ENCODE results near the gene SSX4B.
"Not testable (repeated sequence)": the region's sequence is repeated elsewhere in the genome, so short reads cannot be mapped to it uniquely, and the experiment has no call there.

The SSX4B gene

GRCh38 chrX:48451708-48452107 is 39.9 kb upstream of the SSX4B start:
- Histone ChIP-seq H3K4me3 (replicated peaks; ENCODE audit: low read depth, low read length) (no peak overlapping the region), H3K27me3 (replicated peaks; ENCODE audit: control insufficient read depth, insufficient read depth, low read length) (no peaks in the 10 kb centered on the region), H3K36me3 (ENCODE audit: control insufficient read depth, insufficient read depth, low read length) (no peaks in the 10 kb centered on the region)
- TF ChIP-seq, protein P1, sequence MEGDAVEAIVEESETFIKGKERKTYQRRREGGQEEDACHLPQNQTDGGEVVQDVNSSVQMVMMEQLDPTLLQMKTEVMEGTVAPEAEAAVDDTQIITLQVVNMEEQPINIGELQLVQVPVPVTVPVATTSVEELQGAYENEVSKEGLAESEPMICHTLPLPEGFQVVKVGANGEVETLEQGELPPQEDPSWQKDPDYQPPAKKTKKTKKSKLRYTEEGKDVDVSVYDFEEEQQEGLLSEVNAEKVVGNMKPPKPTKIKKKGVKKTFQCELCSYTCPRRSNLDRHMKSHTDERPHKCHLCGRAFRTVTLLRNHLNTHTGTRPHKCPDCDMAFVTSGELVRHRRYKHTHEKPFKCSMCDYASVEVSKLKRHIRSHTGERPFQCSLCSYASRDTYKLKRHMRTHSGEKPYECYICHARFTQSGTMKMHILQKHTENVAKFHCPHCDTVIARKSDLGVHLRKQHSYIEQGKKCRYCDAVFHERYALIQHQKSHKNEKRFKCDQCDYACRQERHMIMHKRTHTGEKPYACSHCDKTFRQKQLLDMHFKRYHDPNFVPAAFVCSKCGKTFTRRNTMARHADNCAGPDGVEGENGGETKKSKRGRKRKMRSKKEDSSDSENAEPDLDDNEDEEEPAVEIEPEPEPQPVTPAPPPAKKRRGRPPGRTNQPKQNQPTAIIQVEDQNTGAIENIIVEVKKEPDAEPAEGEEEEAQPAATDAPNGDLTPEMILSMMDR (IDR thresholded peaks at IDR 0.05; ENCODE audit: insufficient read depth, low read length, poor library complexity, severe bottlenecking) = no peak
- no peak for DNase-seq (ENCODE audit: extremely low read depth, insufficient read length)

DNA sequence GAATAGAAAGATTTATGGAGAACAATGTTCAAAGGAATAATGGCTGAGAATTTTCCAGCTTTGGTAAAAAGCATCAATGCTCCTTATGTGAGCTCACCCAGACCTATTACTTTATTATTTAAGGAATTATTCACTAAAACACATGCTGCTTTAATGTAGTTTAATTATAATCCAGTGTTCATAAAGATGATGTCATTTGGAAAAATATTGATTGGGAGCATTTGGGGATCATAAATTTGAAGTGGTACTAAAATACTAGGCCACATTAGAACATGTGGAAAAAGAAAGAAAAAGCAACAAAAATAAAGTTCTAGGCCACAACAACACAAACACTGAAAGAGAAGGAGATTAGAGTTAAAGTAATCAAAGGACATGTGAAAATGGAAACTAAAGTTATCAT is 38.3 kb upstream of the SSX4B start:
- H3K27me3 ChIP-seq (replicated peaks; ENCODE audit: control insufficient read depth, insufficient read depth, low read length) = no peaks in the 10 kb centered on the region
- no peak for DNase-seq (ENCODE audit: extremely low read depth, insufficient read length)
- TF ChIP-seq, protein P1 (IDR thresholded peaks at IDR 0.05; ENCODE audit: insufficient read depth, low read length, poor library complexity, severe bottlenecking) = no peak
- H3K4me3 ChIP-seq (replicated peaks; ENCODE audit: low read depth, low read length) = no peak overlapping the region
- H3K36me3 ChIP-seq (ENCODE audit: control insufficient read depth, insufficient read depth, low read length) = no peaks in the 10 kb centered on the region

GRCh38 chrX:48447201-48447600 is 35.4 kb upstream of the SSX4B start:
- H3K4me3 ChIP-seq (replicated peaks; ENCODE audit: low read depth, low read length); DNase-seq (ENCODE audit: extremely low read depth, insufficient read length); H3K36me3 ChIP-seq (ENCODE audit: control insufficient read depth, insufficient read depth, low read length); H3K27me3 ChIP-seq (replicated peaks; ENCODE audit: control insufficient read depth, insufficient read depth, low read length): not testable (repeated sequence)

DNA sequence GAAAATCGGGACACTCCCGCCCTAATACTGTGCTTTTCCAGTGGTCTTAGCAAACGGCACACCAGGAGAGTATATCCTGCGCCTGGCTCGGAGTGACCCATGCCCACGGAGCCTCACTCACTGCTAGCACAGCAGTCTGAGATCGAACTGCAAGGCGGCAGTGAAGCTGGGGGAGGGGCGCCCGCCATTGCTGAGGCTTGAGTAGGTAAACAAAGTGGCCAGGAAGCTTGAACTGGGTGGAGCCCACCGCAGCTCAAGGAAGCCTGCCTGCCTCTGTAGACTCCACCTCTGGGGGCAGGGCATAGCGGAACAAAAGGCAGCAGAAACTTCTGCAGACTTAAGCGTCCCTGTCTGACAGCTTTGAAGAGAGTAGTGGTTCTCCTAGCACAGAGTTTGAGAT is 22.0 kb upstream of the SSX4B start:
- not testable (repeated sequence) for H3K4me3 ChIP-seq (replicated peaks; ENCODE audit: low read depth, low read length); H3K27me3 ChIP-seq (replicated peaks; ENCODE audit: control insufficient read depth, insufficient read depth, low read length); H3K36me3 ChIP-seq (ENCODE audit: control insufficient read depth, insufficient read depth, low read length); DNase-seq (ENCODE audit: extremely low read depth, insufficient read length)

DNA sequence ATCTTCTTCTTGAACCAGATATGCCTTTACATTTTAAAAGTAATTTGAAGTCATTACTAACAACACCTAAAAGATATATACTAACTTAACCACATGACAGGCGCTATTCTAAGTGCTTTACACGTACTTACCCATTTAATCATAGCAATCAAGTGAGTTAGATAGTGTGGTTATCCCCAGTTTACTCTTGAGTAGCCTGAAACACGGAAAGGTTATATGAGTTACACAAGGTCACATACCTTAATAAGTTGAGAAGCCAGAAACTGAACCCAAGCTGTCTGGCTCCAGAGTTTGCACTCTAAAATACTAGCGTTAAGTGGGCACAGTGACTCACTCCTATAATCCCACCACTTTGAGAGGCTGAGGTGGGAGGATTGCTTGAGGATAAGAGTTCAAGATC is 18.4 kb upstream of the SSX4B start:
- H3K27me3 ChIP-seq (replicated peaks; ENCODE audit: control insufficient read depth, insufficient read depth, low read length); DNase-seq (ENCODE audit: extremely low read depth, insufficient read length); H3K4me3 ChIP-seq (replicated peaks; ENCODE audit: low read depth, low read length); H3K36me3 ChIP-seq (ENCODE audit: control insufficient read depth, insufficient read depth, low read length): not testable (repeated sequence)

DNA sequence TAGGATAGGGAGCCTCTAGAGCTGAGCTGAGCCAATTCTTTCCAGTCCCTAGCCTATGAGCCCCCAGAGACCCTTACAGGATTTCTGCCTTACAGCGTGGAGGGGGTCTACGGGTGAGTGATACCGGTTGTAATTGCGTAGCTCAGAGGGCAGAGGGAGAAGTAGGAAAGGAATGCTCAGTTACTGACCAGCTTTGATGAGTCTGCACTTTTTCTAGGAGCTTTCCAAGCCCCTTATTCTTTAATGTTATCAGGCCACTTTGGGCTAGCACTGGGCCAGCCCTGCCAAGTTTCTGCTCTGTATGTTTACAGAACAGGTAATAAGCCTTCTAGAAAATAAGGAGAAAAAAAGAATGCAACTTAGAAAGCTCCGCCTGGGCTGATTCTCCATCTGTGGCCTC is 17.8 kb upstream of the SSX4B start:
- H3K4me3 ChIP-seq (replicated peaks; ENCODE audit: low read depth, low read length); H3K27me3 ChIP-seq (replicated peaks; ENCODE audit: control insufficient read depth, insufficient read depth, low read length); H3K36me3 ChIP-seq (ENCODE audit: control insufficient read depth, insufficient read depth, low read length); DNase-seq (ENCODE audit: extremely low read depth, insufficient read length): not testable (repeated sequence)

GRCh38 chrX:48427027-48427716 is 15.4 kb upstream of the SSX4B start:
- H3K36me3 ChIP-seq (ENCODE audit: control insufficient read depth, insufficient read depth, low read length); H3K27me3 ChIP-seq (replicated peaks; ENCODE audit: control insufficient read depth, insufficient read depth, low read length); DNase-seq (ENCODE audit: extremely low read depth, insufficient read length); H3K4me3 ChIP-seq (replicated peaks; ENCODE audit: low read depth, low read length): not testable (repeated sequence)

- DNase-seq (ENCODE audit: extremely low read depth, insufficient read length); H3K27me3 ChIP-seq (replicated peaks; ENCODE audit: control insufficient read depth, insufficient read depth, low read length); H3K36me3 ChIP-seq (ENCODE audit: control insufficient read depth, insufficient read depth, low read length); H3K4me3 ChIP-seq (replicated peaks; ENCODE audit: low read depth, low read length): not testable (repeated sequence)
Measured at GRCh38 chrX:48397825-48398224, 13.9 kb downstream of the SSX4B start.

DNA sequence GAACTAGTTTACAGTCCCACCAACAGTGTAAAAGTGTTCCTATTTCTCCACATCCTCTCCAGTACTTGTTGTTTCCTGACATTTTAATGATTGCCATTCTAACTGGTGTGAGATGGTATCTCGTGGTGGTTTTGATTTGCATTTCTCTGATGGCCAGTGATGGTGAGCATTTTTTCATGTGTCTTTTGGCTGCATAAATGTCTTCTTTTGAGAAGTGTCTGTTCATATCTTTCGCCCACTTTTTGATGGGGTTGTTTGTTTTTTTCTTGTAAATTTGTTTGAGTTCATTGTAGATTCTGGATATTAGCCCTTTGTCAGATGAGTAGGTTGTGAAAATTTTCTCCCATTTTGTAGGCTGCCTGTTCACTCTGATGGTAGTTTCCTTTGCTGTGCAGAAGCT is 14.8 kb downstream of the SSX4B start:
- H3K4me3 ChIP-seq (replicated peaks; ENCODE audit: low read depth, low read length); H3K27me3 ChIP-seq (replicated peaks; ENCODE audit: control insufficient read depth, insufficient read depth, low read length); H3K36me3 ChIP-seq (ENCODE audit: control insufficient read depth, insufficient read depth, low read length); DNase-seq (ENCODE audit: extremely low read depth, insufficient read length): not testable (repeated sequence)

DNA sequence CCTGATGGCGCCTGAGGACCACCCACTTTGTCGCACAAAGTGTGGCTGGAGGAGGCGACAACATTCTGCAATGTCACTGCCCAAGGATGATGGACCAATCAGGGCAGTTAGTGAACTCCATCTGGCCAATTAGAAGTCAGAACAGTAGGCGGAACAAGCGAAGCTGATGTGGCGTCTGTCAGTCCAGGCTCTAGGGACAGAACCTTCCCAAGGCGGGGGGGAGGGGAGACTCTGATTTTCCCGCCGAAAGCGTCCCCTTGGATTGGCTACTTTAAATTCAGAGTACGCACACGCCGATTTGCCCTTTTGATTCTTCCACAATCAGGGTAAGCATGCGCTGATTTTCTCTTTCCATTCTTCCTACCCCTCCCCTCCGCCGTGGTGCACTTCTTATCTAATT is 28.5 kb downstream of the SSX4B start, which contains the start of gene SSX4:
SSX4 (plus strand) TSS at position 301 of the 400 bp plus-strand sequence. CDS start 515 bp downstream, outside the sequence.
- H3K36me3 ChIP-seq (ENCODE audit: control insufficient read depth, insufficient read depth, low read length); H3K4me3 ChIP-seq (replicated peaks; ENCODE audit: low read depth, low read length); H3K27me3 ChIP-seq (replicated peaks; ENCODE audit: control insufficient read depth, insufficient read depth, low read length); DNase-seq (ENCODE audit: extremely low read depth, insufficient read length): not testable (repeated sequence)

- not testable (repeated sequence) for H3K27me3 ChIP-seq (replicated peaks; ENCODE audit: control insufficient read depth, insufficient read depth, low read length); H3K4me3 ChIP-seq (replicated peaks; ENCODE audit: low read depth, low read length); DNase-seq (ENCODE audit: extremely low read depth, insufficient read length); H3K36me3 ChIP-seq (ENCODE audit: control insufficient read depth, insufficient read depth, low read length)
Measured at GRCh38 chrX:48370408-48370807, 41.4 kb downstream of the SSX4B start.

DNA sequence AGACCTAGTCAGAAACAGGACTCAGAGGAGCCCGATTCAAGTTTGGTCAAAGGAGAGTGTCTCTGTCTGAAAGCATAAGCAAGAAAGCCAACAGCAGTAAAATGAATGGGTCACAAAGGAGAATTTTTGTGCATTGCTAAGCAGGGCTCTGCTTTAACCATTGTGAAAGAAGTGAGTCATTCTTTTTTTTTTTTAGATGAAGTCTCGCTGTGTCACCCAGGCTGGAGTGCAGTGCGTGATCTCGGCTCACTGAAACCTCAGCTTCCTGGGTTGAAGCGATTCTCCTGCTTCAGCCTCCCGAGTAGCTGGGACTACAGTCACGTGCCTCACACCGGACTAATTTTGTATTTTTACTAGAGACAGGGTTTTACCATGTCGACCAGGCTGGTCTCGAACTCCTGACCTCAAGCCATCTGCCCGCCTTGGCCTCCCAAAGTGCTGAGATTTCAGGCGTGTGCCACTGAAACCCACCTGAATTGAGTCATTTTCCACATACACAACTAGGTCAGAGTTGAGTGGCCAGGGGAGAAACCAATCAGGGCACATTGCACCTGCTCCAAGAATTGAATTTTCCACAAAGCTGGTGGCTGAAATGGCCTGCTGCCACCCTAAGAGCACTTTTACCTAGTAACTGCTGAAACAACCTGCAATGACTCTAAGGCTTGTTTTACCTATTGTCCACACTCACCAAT is 43.9 kb downstream of the SSX4B start:
- H3K27me3 ChIP-seq (replicated peaks; ENCODE audit: control insufficient read depth, insufficient read depth, low read length); H3K4me3 ChIP-seq (replicated peaks; ENCODE audit: low read depth, low read length); DNase-seq (ENCODE audit: extremely low read depth, insufficient read length); H3K36me3 ChIP-seq (ENCODE audit: control insufficient read depth, insufficient read depth, low read length): not testable (repeated sequence)
